Urothelium cell line (cell line): ENCODE results near the gene FGF12.
A peak's percentile ranks its signal among the peaks of the same experiment; 100 is the strongest.
"Not testable (repeated sequence)": the region's sequence is repeated elsewhere in the genome, so short reads cannot be mapped to it uniquely, and the experiment has no call there.

Source experiments
- DNase-seq: peaks from one replicate; pipeline ENCODE4 v3.0.0; 2011; ENCODE audit warnings: low spot score, mixed read lengths
- FAIRE-seq: peaks from 2 replicates; lab custom pipeline; 2011; peaks lifted over from hg19 to GRCh38; lab: Jason Lieb, UNC

FGF12 gene

GRCh38 chr3:192607798-192608197 is 119.5 kb downstream of the FGF12 start:
- no peak for FAIRE-seq
- no peak for DNase-seq

GRCh38 chr3:192597913-192598312 is 129.4 kb downstream of the FGF12 start:
- DNase-seq: no peak
- FAIRE-seq: no peak

- no peak for DNase-seq
- FAIRE-seq: no peak
Measured at GRCh38 chr3:192597506-192597905, 129.8 kb downstream of the FGF12 start.

- FAIRE-seq: no peak
- no peak for DNase-seq
Measured at GRCh38 chr3:192578729-192579128, 148.6 kb downstream of the FGF12 start.

GRCh38 chr3:192577811-192578210 is 149.5 kb downstream of the FGF12 start:
- no peak for DNase-seq
- FAIRE-seq: no peak

GRCh38 chr3:192577271-192577670 is 150.1 kb downstream of the FGF12 start:
- FAIRE-seq (no peak), DNase-seq (no peak)

GRCh38 chr3:192576704-192577103 is 150.6 kb downstream of the FGF12 start:
- DNase-seq, FAIRE-seq: not testable (repeated sequence)

- FAIRE-seq: no peak
- no peak for DNase-seq
Measured at GRCh38 chr3:192575879-192576506, 151.3 kb downstream of the FGF12 start.

GRCh38 chr3:192573240-192573639 is 154.1 kb downstream of the FGF12 start:
- no peak for FAIRE-seq
- DNase-seq: no peak

- DNase-seq: peak; percentile 75
- peak; percentile 77 for FAIRE-seq
Measured at GRCh38 chr3:192570821-192571791, 156.2 kb downstream of the FGF12 start.

GRCh38 chr3:192570315-192570714 is 157.0 kb downstream of the FGF12 start:
- DNase-seq: no peak
- FAIRE-seq: no peak

- DNase-seq (peak; percentile 56), FAIRE-seq (no peak)
Measured at GRCh38 chr3:192566706-192567290, 160.5 kb downstream of the FGF12 start.

- FAIRE-seq (no peak), DNase-seq (no peak)
Measured at GRCh38 chr3:192564611-192565010, 162.7 kb downstream of the FGF12 start.

- DNase-seq: no peak
Measured at GRCh38 chr3:192563417-192563816, 163.9 kb downstream of the FGF12 start.

GRCh38 chr3:192553707-192554106 is 173.6 kb downstream of the FGF12 start:
- DNase-seq: no peak
- FAIRE-seq: no peak

More at GRCh38 chr3:192563417-192563816, 163.9 kb downstream of the FGF12 start:
- no peak for FAIRE-seq

GRCh38 chr3:192550356-192550755 is 177.0 kb downstream of the FGF12 start:
- no peak for FAIRE-seq
- DNase-seq: no peak

- FAIRE-seq: no peak
- DNase-seq: no peak
Measured at GRCh38 chr3:192545333-192545732, 182.0 kb downstream of the FGF12 start.

- DNase-seq: no peak
- no peak for FAIRE-seq
Measured at GRCh38 chr3:192543163-192543562, 184.2 kb downstream of the FGF12 start.

- no peak for FAIRE-seq
- DNase-seq: no peak
Measured at GRCh38 chr3:192516820-192517219, 210.5 kb downstream of the FGF12 start.

GRCh38 chr3:192515664-192516045 is 211.7 kb downstream of the FGF12 start:
- no peak for FAIRE-seq
- peak; percentile 41 for DNase-seq
